Upper lobe of left lung (tissue), 6 donors: ENCODE data around the gene RNF41. TPM values are rescaled to one million over a fixed set of nuclear protein-coding genes. Genes with fewer than 3 reads are reported as not detected.
"Not testable (repeated sequence)": the region's sequence is repeated elsewhere in the genome, so short reads cannot be mapped to it uniquely, and the experiment has no call there.

Experiments used
- ATAC-seq, 2 donors: fragments of 200-7000 bp; cut with Tn5 transposase; one replicate each; pipeline ENCODE4 v1.9.1; 2022; ENCODE audit warnings: mild to moderate bottlenecking in 2 of 2, moderate library complexity in 2 of 2; ENCODE audit not compliant: low FRiP score in 2 of 2
- DNase-seq, 2 donors: peaks; one replicate each; pipeline ENCODE4 v3.0.0-alpha.2; 2019 to 2020
- H3K27ac ChIP-seq, 4 donors: fragments of 200-600 bp; sonication (generic); one replicate each; pipeline ENCODE4 v1.5.1; 2016 to 2019
- H3K27me3 ChIP-seq, 4 donors: fragments of 200-600 bp; sonication (generic); one replicate each; pipeline ENCODE4 v1.5.1; 2017 to 2019
- H3K36me3 ChIP-seq, 4 donors: fragments of 200-600 bp; sonication (generic); one replicate each; pipeline ENCODE4 v1.5.1; 2016 to 2019
- H3K4me1 ChIP-seq, 4 donors: fragments of 200-600 bp; sonication (generic); one replicate each; pipeline ENCODE4 v1.5.1; 2018 to 2019
- H3K4me3 ChIP-seq, 4 donors: fragments of 200-600 bp; sonication (generic); one replicate each; pipeline ENCODE4 v1.5.1; 2017 to 2019; ENCODE audit warnings: mild to moderate bottlenecking in 2 of 4, moderate library complexity in 1 of 4
- H3K9me3 ChIP-seq, 4 donors: fragments of 200-600 bp; sonication (generic); one replicate each; pipeline ENCODE4 v1.5.1; 2018 to 2019
- EP300 ChIP-seq, 4 donors: sonication (generic); formaldehyde crosslinking; IDR thresholded peaks; one replicate each; pipeline ENCODE4 v1.5.1; 2017; ENCODE audit warnings: antibody characterized with exemption in 4 of 4, control low read depth in 2 of 4
- POLR2A ChIP-seq, 4 donors: fragments of 450-650 bp; IDR thresholded peaks; one replicate each; pipeline ENCODE4 v1.5.1; 2016 to 2017; ENCODE audit warnings: antibody characterized with exemption in 4 of 4, mild to moderate bottlenecking in 2 of 4
- POLR2AphosphoS5 ChIP-seq, 2 donors: sonication (generic); formaldehyde crosslinking; IDR thresholded peaks; one replicate each; pipeline ENCODE4 v1.5.1; 2017; ENCODE audit warnings: antibody characterized with exemption in 2 of 2
- WGBS, 2 donors: methylation state at CpG; one replicate each; pipeline ENCODE4 v1.1.5; 2017 to 2018; 5-methylcytosine and 5-hydroxymethylcytosine counted together
- total RNA-seq, 6 donors: library from RNA; depleted of rRNA in 4 of 6; stranded (reverse); fragments of >200 nt in 4 of 6; gene quantifications; one replicate each; pipeline versions ENCODE4 v1.1.0 to v1.2.1, GENCODE V29; 2016 to 2021
- TF ChIP-seq, protein P1 (sequence below), 6 experiments: fragments of 450-650 bp in 4 of 6; fragments of 200-600 bp in 2 of 6; sonication (generic) in 2 of 6; IDR thresholded peaks; one replicate each; pipeline ENCODE4 v1.5.1; 2016 to 2019; ENCODE audit warnings: antibody characterized with exemption in 6 of 6
- donor health status: DM: no; HTN: no; CAD: no; lungs with moderate emphysema.
- donor health status: DM: no; HTN: yes; CAD: no; lungs with severe emphysema.

RNF41 gene
- total RNA-seq, 6 donors from 2014 or later, result 38.8 to 94.3 (median 62.1) TPM

- Histone ChIP-seq H3K9me3 (no peaks in the 10 kb centered on the region), H3K4me1 (peaks cover 32 to 58% (median 40%) of the 10 kb centered on the region in 4 donors), H3K27me3 (no peaks in the 10 kb centered on the region), H3K4me3 (peak overlapping the region; percentile 59 to 84 (median 64)), H3K36me3 (peaks cover 33 to 48% (median 44%) of the 10 kb centered on the region in 4 donors), H3K27ac (peak overlapping the region; percentile 87 to 97 (median 96))
- TF ChIP-seq, protein P1, sequence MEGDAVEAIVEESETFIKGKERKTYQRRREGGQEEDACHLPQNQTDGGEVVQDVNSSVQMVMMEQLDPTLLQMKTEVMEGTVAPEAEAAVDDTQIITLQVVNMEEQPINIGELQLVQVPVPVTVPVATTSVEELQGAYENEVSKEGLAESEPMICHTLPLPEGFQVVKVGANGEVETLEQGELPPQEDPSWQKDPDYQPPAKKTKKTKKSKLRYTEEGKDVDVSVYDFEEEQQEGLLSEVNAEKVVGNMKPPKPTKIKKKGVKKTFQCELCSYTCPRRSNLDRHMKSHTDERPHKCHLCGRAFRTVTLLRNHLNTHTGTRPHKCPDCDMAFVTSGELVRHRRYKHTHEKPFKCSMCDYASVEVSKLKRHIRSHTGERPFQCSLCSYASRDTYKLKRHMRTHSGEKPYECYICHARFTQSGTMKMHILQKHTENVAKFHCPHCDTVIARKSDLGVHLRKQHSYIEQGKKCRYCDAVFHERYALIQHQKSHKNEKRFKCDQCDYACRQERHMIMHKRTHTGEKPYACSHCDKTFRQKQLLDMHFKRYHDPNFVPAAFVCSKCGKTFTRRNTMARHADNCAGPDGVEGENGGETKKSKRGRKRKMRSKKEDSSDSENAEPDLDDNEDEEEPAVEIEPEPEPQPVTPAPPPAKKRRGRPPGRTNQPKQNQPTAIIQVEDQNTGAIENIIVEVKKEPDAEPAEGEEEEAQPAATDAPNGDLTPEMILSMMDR (IDR thresholded peaks at IDR 0.05), result no peak
- peak; percentile 57 to 72 for TF ChIP-seq POLR2AphosphoS5 (IDR thresholded peaks at IDR 0.05)
- TF ChIP-seq POLR2A (IDR thresholded peaks at IDR 0.05), result peak in 2 of 4 donors; percentile 14 to 61
- DNase-seq, result peak in 1 of 2 donors; percentile 96
- ATAC-seq, result peak; percentile 76 to 78
- 0% methylated on average over 6 of the region's 6 CpGs for WGBS, 2 donors
Measured at GRCh38 chr12:56158926-56159461, 62.7 kb downstream of the RNF41 start.

- peak; percentile 100 for TF ChIP-seq POLR2AphosphoS5 (IDR thresholded peaks at IDR 0.05)
- TF ChIP-seq POLR2A (IDR thresholded peaks at IDR 0.05), result peak; percentile 76 to 99 (median 94)
- TF ChIP-seq EP300 (IDR thresholded peaks at IDR 0.05), result no peak
- TF ChIP-seq, protein P1 (IDR thresholded peaks at IDR 0.05), result peak in 1 of 6 experiments; percentile 13
- peak; percentile 94 to 95 for ATAC-seq
- Histone ChIP-seq H3K9me3 (no peaks in the 10 kb centered on the region), H3K27ac (peak within 1 kb of the TSS; percentile 87 to 97 (median 96)), H3K4me3 (peak within 1 kb of the TSS; percentile 59 to 84 (median 64)), H3K4me1 (peaks cover 34 to 60% (median 42%) of the 10 kb centered on the region in 4 donors), H3K27me3 (no peaks in the 10 kb centered on the region), H3K36me3 (peaks cover 30 to 41% (median 37%) of the 10 kb centered on the region in 4 donors)
- WGBS, 2 donors, result 0 to 1% methylated on average over 20 to 26 of the region's 30 CpGs
- DNase-seq, result peak in 1 of 2 donors; percentile 99
Measured at GRCh38 chr12:56158029-56158925, 63.4 kb downstream of the RNF41 start, which contains the start of gene MYL6. MYL6 (plus strand) TSS chr12:56158359; CDS start chr12:56158402, 43 bp downstream.

DNA sequence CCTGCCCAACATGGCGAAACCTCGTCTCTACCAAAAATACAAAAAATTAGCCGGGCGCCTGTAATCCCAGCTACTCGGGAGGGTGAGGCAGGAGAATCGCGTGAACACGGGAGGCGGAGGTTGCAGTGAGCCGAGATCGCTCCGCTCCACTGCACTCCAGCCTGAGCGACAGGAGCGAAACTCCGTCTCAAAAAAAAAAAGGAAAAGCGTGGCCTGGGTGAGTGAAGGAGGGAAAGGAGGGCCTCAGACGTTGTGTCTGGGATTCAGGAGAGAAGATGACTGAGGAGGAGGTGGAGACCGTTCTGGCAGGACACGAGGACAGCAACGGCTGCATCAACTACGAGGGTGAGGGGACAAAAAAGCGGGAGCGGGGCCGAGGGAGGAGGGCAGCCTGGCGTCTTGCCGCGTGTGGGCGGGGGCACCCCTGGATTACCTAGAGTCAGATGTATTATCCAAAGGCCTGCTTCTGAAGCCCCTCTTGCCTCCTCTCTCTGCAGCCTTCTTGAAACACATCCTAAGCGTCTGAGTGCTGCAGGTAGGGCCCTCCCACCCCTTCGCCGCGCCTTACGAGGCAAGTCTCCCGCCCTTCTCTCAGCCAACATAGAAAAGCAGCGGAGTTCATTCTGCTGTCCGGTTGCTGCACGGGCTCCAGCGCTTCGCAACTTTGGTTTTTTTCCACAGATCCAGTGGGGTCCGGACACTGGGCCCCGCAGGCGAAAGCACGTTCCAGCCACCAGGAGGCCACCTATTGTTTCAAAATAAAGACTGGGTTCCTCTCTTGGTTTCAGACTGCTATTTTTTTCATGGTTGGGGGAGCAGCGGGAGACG lies 64.3 kb downstream of the RNF41 start:
- ATAC-seq (peak; percentile 68 to 72), DNase-seq (peak; percentile 78 to 90)
- Histone ChIP-seq H3K4me3 (peak overlapping the region; percentile 59 to 84 (median 64)), H3K36me3 (peaks cover 23 to 32% (median 28%) of the 10 kb centered on the region in 4 donors), H3K27me3 (no peaks in the 10 kb centered on the region), H3K27ac (peak overlapping the region; percentile 87 to 97 (median 96)), H3K9me3 (no peaks in the 10 kb centered on the region), H3K4me1 (peaks cover 42 to 59% (median 46%) of the 10 kb centered on the region in 4 donors)
- TF ChIP-seq, protein P1 (IDR thresholded peaks at IDR 0.05), result peak; percentile 53 to 85 (median 74)
- TF ChIP-seq EP300 (IDR thresholded peaks at IDR 0.05) (no peak), POLR2AphosphoS5 (IDR thresholded peaks at IDR 0.05) (peak; percentile 8 to 43), POLR2A (IDR thresholded peaks at IDR 0.05) (peak in 1 of 4 donors; percentile 11)
- 5 to 9% methylated on average over 37 to 40 of the region's 45 CpGs for WGBS, 2 donors

DNA sequence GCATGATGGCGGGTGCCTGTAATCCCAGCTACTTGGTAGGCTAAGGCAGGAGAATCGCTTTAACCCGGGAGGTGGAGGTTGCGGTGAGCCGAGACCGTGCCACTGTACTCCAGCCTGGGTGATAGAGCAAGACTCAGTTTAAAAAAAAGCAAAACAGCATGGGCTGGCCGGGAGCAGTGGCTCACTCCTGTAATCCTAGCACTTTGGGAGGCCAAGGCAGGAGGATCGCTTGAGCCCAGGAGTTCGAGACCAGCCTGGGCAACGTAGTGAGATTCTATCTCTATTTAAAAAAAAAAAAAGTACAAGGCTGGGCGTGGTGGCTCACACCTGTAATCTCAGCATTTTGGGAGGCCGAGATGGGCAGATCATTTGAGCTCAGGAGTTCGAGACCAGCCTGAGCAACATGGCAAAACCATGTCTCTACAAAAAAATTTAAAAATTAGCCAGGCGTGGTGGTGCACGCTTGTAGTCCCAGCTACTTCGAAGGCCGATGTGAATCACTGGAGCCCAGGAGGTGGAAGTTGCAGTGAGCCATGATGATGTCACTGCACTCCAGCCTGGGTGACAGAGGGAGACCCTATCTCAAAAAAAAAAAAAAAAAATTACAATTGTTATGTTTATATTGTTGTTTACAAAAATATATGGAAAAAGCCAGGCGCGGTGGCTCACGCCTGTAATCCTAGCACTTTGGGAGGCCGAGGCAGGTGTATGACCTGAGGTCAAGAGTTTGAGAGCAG lies 65.1 kb downstream of the RNF41 start:
- Histone ChIP-seq H3K36me3 (peaks cover 15 to 25% (median 20%) of the 10 kb centered on the region in 4 donors), H3K4me1 (peaks cover 39 to 55% (median 42%) of the 10 kb centered on the region in 4 donors), H3K27ac (peak overlapping the region; percentile 87 to 97 (median 96)), H3K4me3 (peak overlapping the region in 3 of 4 donors; percentile 59 to 66 (median 62))
- not testable (repeated sequence) for H3K9me3 ChIP-seq, H3K27me3 ChIP-seq, ATAC-seq, DNase-seq
- 86% methylated on average over 21 of the region's 21 CpGs for WGBS, 2 donors
